VCaP (cell line): ENCODE measurements around the gene ZNF467.

Source experiments
- H3K27ac ChIP-seq: fragments of 450-650 bp; 2 replicates; pipeline ENCODE4 v1.5.1; 2017
- TF ChIP-seq, protein P1 (sequence below): fragments of 450-650 bp; conservative IDR thresholded peaks from 2 replicates; pipeline ENCODE4 v1.5.1; 2017; ENCODE audit warnings: mild to moderate bottlenecking, moderate library complexity

ZNF467 gene

GRCh38 chr7:149774237-149775175 lies 1.1 kb upstream of the ZNF467 start:
- TF ChIP-seq, protein P1, sequence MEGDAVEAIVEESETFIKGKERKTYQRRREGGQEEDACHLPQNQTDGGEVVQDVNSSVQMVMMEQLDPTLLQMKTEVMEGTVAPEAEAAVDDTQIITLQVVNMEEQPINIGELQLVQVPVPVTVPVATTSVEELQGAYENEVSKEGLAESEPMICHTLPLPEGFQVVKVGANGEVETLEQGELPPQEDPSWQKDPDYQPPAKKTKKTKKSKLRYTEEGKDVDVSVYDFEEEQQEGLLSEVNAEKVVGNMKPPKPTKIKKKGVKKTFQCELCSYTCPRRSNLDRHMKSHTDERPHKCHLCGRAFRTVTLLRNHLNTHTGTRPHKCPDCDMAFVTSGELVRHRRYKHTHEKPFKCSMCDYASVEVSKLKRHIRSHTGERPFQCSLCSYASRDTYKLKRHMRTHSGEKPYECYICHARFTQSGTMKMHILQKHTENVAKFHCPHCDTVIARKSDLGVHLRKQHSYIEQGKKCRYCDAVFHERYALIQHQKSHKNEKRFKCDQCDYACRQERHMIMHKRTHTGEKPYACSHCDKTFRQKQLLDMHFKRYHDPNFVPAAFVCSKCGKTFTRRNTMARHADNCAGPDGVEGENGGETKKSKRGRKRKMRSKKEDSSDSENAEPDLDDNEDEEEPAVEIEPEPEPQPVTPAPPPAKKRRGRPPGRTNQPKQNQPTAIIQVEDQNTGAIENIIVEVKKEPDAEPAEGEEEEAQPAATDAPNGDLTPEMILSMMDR: no peak
- peak overlapping the region; percentile 91 for H3K27ac ChIP-seq

DNA sequence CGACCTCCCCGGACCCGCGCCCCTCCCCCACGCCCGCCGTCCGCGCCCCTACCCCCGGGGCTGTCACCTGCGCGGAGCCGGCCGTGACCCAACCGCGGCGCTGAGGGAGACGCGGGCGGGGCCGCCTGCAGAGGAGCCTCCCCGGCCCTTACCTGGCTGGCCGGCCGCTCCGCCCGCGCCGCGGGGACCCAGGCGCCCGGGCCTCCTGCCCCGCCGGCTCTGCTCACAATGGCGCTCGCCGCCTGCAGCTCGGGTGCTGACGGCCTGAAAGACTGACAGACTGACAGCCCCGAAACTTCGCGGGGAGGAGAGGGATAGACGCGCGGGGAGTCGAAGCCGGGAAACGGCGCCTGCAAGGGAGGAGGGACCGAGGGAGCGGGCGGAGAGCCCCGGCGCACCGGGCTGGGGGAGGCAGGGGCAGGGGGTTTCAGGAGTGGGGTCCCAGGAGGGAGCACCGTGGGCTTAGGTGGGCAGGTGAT lies 393 bp downstream of the ZNF467 start:
- peak overlapping the region; percentile 91 for H3K27ac ChIP-seq
- TF ChIP-seq, protein P1: no peak

DNA sequence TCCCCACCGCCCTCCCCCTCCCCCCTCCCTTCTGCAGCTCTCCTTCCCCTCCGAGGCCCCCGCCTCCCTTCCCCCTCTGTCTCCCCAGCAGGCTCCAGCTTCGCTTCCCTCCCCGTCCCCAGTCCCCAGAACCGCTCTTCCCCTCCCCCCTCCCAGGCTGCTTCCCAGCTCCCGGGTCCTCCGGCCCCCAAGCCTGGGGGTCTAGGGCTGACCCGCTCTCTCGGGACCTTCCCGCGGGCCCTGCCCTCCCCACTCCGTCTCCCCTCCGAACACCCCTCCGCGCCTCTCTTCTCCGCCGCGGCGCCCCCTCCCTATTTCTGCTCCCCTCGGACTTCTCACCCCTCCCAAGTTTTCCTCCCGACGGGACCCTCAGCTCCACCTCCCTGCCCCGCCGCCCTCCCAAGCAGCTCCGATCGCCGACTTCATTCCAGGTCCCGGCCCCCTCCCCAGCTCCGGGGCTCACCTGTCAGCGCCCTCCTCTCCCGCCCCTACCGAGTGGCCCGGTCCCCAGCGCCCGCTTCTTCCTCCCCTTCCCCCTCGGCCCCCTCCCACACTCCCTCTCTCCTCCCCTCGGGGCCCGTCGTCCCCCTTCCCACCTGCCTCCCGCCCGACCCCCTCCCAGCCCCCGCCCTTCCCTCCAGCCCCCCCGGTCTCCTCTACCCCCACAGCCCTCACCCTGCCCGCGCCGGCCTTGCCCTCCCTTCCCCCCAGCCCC lies 990 bp downstream of the ZNF467 start:
- TF ChIP-seq, protein P1: no peak
- H3K27ac ChIP-seq: peak overlapping the region; percentile 91

GRCh38 chr7:149771720-149772240 lies 1.6 kb downstream of the ZNF467 start:
- peak overlapping the region; percentile 91 for H3K27ac ChIP-seq
- TF ChIP-seq, protein P1: no peak

DNA sequence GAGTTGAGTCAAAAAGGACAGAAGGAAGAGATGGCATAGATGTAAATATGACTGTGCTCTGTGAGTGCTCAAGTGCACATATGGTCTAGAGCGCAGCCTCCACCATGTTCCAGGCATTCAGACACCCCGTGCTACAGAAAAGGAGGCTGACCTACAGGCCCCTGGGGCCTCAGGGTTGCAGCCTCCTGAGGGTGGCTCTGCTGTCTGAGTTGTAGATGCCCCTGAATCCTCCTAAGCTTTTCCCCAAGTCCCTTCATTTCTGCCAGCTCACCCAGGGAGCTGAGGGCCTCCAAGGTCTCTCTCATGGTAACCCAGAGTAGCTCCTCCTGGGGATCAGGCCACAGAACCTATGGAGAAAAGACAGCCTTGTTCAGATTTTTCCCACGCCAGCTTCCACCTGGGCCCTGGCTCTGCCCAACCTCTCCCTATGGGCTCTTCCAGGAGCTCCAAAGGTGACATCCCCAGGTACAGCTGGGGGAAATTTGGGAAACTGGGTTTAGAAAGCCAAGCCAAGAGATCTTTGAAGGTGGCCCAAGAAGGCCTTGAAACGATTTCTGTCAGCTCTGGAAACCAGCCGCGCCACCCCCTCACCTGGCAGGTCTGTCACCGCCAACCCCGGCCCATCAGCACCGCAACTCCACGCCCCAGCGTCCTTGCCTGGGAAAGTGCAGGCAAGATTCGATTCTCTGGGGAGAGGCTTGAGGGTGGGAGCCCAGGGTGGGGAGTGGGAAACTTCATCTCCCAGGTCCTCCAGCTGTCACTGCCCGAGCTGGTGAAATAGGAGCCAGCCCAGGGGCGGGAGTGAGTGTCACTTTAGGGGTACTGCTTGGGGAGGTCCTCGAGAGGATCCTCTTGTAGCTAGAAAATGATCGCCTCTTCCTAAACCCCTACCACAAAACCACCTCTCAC lies 2.4 kb downstream of the ZNF467 start:
- TF ChIP-seq, protein P1: no peak
- H3K27ac ChIP-seq: peak overlapping the region; percentile 91; the same call in 1 of the 2 replicates

GRCh38 chr7:149769915-149770314 lies 3.5 kb downstream of the ZNF467 start:
- TF ChIP-seq, protein P1: no peak
- no peak overlapping the region for H3K27ac ChIP-seq
